ENCODE measurements around the gene EXOC3. TPM values are rescaled to one million over a fixed set of nuclear protein-coding genes. Genes with fewer than 3 reads are reported as not detected.
"Not testable (repeated sequence)": the region's sequence is repeated elsewhere in the genome, so short reads cannot be mapped to it uniquely, and the experiment has no call there.

Gene EXOC3
- total RNA-seq, result 10 to 100 TPM; 67.7 to 68.8 TPM

DNA sequence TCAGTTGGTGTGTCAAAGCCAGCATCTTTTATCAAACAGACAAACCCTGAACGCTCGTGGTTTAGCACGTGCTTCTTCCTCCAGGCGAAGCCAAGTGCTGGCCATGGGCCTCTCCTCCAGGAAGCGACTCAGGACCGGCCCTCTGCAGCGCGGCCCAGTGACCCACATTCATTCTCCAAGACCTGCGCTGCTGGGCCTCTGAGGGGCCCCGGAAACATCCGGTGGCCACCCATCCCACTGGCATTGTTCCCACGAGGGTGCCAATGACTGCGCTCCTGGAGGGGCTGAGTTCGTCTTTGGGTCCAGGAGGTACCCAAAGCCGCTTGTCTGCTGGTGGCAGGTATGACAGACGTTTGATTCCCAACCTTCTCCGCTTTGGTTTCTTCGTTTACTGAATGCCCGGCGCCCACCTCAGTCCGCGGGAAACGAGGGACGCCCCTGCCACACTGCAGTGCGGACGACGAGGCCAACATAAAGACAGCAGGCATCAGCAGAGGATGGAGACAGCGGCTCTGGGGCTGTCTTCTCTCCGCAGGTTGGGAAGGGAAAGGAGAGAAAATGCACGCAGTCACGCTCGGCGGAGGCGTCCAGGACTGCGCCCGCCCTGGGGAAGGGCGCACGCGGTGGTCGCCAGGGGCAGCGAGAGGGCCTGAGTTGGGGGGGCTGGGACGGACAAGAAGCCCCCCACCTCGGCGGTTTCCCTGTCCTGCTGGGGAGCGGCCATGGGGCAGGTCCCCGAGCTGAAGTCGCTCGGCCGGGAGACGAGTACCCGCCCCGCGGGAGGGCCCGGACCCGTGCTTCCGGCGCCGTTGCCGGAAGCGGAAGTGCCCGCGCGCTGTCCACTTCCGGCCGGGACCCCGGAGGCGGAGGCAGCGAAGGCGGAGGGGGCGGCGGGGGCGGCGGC, at the start of gene EXOC3:
Gene EXOC3 (plus strand): TSS at position 842 of the 904 bp plus-strand sequence. CDS start 3,030 bp downstream, outside the sequence.
- Mint-ChIP-seq H3K27me3 (no peaks in the 10 kb centered on the region), H3K4me3 (peak within 1 kb of the TSS; percentile 97), H3K36me3 (ENCODE audit: low read depth) (peaks cover 25% of the 10 kb centered on the region), H3K4me1 (peaks cover 33% of the 10 kb centered on the region), H3K9me3 (no peaks in the 10 kb centered on the region), H3K27ac (peak within 1 kb of the TSS; percentile 89)
- peak; percentile 80 for DNase-seq
- ChIA-PET CTCF (interaction anchor here (0.9 kb wide), 1 partner anchor 11 kb away, joined by 3 read pairs; no protein-coding TSS in a partner anchor), POLR2A (interaction anchor here (0.6 to 1.4 kb wide), 8 partner anchors 23 to 121 kb away, joined by 3 to 6 read pairs (median 3); partner anchors contain the start of gene AHRR)

DNA sequence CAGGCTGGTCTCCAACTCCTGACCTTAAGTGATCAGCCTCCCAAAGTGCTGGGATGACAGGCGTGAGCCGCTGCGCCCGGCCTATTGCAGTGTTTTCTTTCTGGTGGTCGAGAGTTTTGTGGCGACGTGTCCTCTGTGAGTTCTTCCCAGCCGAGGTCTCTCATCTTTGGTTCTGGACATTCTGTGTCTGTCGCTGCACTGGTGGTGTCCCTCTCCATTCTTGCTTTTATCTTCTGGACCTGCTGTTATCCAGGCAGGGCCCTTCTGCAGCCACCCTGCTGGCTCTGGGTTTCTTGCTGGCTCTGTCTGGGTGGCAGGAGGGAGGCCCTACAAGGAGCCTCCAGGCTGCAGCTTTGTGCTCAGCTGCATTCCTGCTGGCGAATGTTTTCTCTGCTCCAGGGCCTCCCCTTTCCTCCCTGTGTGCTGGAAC, 49.1 kb upstream of the EXOC3 start:
- Mint-ChIP-seq H3K4me3 (peak overlapping the region; percentile 58), H3K9me3 (no peaks in the 10 kb centered on the region), H3K27ac (peak overlapping the region; percentile 89), H3K27me3 (no peaks in the 10 kb centered on the region), H3K4me1 (peaks cover 37% of the 10 kb centered on the region), H3K36me3 (ENCODE audit: low read depth) (peaks cover 2% of the 10 kb centered on the region)
- ChIA-PET CTCF (interaction anchor here (1.5 to 2.2 kb wide), 2 partner anchors 15 to 53 kb away, joined by 4 to 6 read pairs; no protein-coding TSS in a partner anchor), POLR2A (interaction anchor here (0.9 to 2.6 kb wide), 8 partner anchors 15 to 175 kb away, joined by 4 to 25 read pairs (median 9); partner anchors contain the start of genes CCDC127, PDCD6 and SDHA)
- peak; percentile 18 for DNase-seq

DNA sequence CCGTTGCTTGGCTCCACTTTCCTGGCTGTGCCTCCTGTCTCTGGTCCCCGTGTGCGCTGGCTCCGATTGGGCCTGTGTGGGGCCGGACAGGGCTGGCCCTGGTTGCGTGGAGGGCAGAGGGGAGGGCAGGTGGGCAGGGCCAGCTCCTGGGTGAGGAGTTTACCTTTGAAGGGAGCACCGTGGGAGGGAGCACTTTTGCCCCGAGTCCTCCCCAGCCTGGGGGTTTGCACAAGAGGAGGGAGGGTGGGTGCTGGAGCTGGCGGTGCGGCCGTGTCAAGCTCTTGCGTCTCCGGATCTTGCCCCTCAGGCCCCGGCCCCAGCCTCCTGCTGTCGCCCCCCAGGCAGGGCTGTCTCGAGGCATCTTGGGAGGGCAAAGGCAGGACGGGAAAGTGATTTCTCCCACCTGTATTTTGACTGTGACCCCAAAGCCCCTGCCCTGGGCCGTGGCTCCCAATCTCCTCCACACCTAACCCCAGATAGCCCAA, 48.3 kb upstream of the EXOC3 start:
- DNase-seq, result peak; percentile 15
- H3K4me1 Mint-ChIP-seq, result peaks cover 43% of the 10 kb centered on the region

DNA sequence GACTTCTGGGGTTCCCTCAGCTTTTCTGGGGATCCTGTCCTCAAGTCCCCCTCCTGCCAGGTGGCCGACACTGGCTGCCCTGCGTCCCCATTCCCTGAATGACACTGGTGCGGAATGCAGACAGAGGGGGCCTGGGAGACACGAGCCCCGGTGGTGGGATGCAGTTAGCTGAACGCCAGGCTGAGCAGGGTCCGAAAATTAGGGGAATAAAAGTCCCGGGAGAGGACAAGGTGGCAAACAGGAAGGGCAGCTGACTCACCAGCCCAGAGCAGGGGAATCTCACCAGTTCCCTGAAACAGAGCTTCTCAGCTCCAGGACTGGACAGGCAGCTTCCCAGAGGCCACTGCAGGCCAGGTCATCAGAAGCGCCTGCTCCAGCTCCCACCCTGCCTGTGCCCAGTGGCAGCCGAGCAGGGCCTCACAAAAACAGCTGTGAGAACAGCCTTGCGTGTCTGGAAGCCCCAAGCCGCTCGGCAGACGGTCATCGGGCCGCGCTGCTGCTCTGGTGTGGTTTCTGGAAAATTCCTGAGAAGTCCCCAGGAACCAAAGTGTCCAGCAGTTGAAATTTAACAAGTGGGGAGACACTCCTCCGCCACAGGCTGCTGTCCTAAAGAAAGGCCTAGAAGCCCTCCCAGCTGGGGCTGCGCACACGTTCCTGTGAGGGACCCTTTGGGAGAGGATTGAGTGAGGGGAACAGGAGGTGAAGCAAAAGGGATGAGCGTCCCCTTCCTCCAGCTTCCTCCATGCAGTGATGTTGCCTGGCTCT, 47.6 kb upstream of the EXOC3 start:
- peaks cover 2% of the 10 kb centered on the region for H3K27me3 Mint-ChIP-seq
- peaks cover 7% of the 10 kb centered on the region for H3K36me3 Mint-ChIP-seq (ENCODE audit: low read depth)
- H3K9me3 Mint-ChIP-seq, result no peaks in the 10 kb centered on the region
- peaks cover 44% of the 10 kb centered on the region for H3K4me1 Mint-ChIP-seq
- H3K27ac Mint-ChIP-seq, result peak overlapping the region; percentile 5
- POLR2A ChIA-PET, result interaction anchor here (0.7 to 1.4 kb wide), 3 partner anchors 39 to 74 kb away, joined by 3 read pairs; no protein-coding TSS in a partner anchor
- CTCF ChIA-PET, result no interaction called here
- H3K4me3 Mint-ChIP-seq, result no peak overlapping the region
- DNase-seq, result peak; percentile 16

More for the DNA sequence above, 48.3 kb upstream of the EXOC3 start:
- ChIA-PET CTCF (no interaction called here), POLR2A (interaction anchor here (0.7 to 2.6 kb wide), 4 partner anchors 22 to 74 kb away, joined by 3 to 25 read pairs (median 3); no protein-coding TSS in a partner anchor)
- peaks cover 2% of the 10 kb centered on the region for H3K27me3 Mint-ChIP-seq
- no peak overlapping the region for H3K4me3 Mint-ChIP-seq
- H3K27ac Mint-ChIP-seq, result peak overlapping the region; percentile 5
- H3K36me3 Mint-ChIP-seq (ENCODE audit: low read depth), result peaks cover 2% of the 10 kb centered on the region
- no peaks in the 10 kb centered on the region for H3K9me3 Mint-ChIP-seq

DNA sequence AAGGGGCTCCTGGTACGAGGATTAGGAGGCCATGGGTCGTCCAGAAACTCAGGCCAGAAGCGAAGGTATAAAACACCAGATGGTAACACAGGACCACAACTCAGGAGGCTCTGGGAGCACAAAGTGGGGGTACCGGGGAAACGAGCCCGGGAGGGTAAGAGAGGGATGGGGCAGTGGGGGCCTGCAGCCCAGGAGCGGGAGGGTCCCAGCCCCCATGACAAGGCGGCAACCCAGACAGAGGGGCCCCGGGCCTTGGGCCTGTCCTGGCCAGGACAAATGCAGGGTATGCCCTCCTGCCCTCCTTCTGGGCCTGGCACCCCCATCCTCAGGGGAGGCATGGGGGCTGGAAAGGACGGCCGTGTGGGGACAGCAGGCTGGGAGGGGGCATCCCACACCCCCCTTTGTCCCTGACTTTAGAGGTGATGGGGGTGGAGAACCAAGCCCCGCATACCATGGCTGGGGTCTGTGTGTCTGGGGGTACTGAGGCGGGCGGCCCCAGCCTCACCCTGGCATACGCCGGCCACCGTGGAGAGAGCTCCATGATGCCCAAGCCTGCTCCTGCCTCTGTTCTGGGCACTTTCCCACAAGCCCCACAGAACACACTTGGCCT, 47.0 kb upstream of the EXOC3 start:
- Mint-ChIP-seq H3K4me3 (no peak overlapping the region), H3K36me3 (ENCODE audit: low read depth) (peaks cover 8% of the 10 kb centered on the region), H3K27me3 (peaks cover 2% of the 10 kb centered on the region), H3K9me3 (no peaks in the 10 kb centered on the region), H3K4me1 (peaks cover 41% of the 10 kb centered on the region), H3K27ac (no peak overlapping the region)
- ChIA-PET POLR2A (interaction anchor here (1.4 kb wide), 1 partner anchor 39 kb away, joined by 3 read pairs; no protein-coding TSS in a partner anchor), CTCF (no interaction called here)
- peak; percentile 30 for DNase-seq

DNA sequence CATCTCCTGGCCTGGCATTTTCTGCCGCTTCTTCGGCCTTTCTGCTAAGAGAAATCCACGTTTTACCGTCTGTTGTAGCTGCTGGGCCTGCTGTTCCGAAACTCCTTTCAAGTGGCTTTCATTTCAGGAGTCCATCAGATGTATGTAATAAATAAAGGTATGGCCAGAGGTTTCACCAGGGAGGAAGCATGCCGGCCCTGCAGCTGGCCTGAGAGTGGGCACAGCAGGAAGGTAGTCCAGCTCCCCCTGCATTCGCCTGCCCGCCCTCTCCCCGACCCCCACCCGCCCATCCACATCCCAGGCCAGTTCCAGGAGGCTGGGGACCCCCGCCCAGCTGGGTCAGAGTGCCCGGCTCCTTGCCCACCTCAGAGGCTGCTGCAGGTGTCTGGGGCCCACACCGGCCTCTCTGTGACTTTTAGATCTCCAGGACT, 46.4 kb upstream of the EXOC3 start:
- ChIA-PET CTCF (no interaction called here), POLR2A (no interaction called here)
- Mint-ChIP-seq H3K9me3 (no peaks in the 10 kb centered on the region), H3K27ac (no peak overlapping the region), H3K4me1 (peaks cover 42% of the 10 kb centered on the region), H3K36me3 (ENCODE audit: low read depth) (peaks cover 13% of the 10 kb centered on the region), H3K27me3 (peaks cover 2% of the 10 kb centered on the region), H3K4me3 (no peak overlapping the region)
- no peak for DNase-seq

DNA sequence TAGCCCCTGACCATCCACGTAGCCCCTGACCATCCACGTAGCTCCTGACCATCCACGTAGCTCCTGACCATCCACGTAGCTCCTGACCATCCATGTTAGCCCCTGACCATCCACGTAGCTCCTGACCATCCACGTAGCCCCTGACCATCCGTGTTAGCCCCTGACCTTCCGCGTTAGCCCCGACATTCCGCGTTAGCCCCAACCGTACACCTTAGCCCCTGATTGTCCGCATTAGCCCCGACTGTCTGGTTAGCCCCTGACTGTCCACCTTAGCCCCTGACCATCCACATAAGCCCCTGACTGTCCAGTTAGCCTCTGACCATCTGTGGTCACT, 44.9 kb upstream of the EXOC3 start:
- DNase-seq, CTCF ChIA-PET, H3K27me3 Mint-ChIP-seq, POLR2A ChIA-PET, H3K27ac Mint-ChIP-seq, H3K4me3 Mint-ChIP-seq, H3K9me3 Mint-ChIP-seq: not testable (repeated sequence)
- peaks cover 46% of the 10 kb centered on the region for H3K4me1 Mint-ChIP-seq
- peaks cover 22% of the 10 kb centered on the region for H3K36me3 Mint-ChIP-seq (ENCODE audit: low read depth)

DNA sequence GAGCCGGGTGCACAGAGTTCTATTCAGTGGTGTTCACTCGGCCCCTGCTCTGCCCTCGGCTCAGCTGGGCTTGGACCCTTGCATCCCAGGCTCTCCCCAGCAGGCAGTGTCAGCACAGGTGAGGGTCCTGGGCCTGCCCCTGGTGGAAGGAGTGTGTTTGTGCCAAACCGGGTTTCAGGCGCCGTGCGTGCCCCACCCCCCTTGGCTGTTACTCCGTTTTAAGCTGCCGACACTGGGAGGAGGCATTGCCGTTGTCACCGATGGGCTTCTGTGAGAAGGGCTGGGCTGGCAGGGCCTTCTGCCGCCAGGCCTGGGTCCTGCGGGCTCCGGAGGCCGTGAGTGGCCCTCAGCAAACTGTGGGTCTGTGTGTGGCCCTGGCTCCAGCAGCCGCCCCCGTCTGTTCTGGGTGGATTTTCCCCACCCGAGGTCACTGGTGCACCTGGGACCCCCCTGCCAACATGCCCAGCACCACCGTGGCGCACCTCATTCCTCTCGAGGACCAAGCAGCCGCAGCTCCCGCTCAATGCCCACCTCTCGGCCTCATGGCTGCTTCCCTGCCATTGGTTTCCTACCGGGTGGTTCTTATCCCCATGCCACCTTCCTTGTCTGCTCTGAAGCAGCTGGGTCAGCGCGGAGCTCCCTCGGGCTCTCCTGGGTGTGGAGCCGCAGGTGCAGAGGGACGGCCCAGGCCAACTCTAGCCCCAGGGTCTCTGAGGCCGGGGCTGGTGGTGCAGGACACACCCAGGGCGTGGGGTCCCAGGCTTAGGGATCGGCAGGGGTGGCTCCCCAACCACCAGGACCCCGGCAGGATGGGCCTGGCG, 44.3 kb upstream of the EXOC3 start:
- Mint-ChIP-seq H3K4me1 (peaks cover 42% of the 10 kb centered on the region), H3K9me3 (no peaks in the 10 kb centered on the region), H3K36me3 (ENCODE audit: low read depth) (peaks cover 22% of the 10 kb centered on the region), H3K27ac (no peak overlapping the region), H3K27me3 (peaks cover 2% of the 10 kb centered on the region), H3K4me3 (no peak overlapping the region)
- ChIA-PET POLR2A (interaction anchor here (1.0 to 1.4 kb wide), 3 partner anchors 22 to 78 kb away, joined by 3 to 4 read pairs (median 3); no protein-coding TSS in a partner anchor), CTCF (no interaction called here)
- peak; percentile 47 for DNase-seq

DNA sequence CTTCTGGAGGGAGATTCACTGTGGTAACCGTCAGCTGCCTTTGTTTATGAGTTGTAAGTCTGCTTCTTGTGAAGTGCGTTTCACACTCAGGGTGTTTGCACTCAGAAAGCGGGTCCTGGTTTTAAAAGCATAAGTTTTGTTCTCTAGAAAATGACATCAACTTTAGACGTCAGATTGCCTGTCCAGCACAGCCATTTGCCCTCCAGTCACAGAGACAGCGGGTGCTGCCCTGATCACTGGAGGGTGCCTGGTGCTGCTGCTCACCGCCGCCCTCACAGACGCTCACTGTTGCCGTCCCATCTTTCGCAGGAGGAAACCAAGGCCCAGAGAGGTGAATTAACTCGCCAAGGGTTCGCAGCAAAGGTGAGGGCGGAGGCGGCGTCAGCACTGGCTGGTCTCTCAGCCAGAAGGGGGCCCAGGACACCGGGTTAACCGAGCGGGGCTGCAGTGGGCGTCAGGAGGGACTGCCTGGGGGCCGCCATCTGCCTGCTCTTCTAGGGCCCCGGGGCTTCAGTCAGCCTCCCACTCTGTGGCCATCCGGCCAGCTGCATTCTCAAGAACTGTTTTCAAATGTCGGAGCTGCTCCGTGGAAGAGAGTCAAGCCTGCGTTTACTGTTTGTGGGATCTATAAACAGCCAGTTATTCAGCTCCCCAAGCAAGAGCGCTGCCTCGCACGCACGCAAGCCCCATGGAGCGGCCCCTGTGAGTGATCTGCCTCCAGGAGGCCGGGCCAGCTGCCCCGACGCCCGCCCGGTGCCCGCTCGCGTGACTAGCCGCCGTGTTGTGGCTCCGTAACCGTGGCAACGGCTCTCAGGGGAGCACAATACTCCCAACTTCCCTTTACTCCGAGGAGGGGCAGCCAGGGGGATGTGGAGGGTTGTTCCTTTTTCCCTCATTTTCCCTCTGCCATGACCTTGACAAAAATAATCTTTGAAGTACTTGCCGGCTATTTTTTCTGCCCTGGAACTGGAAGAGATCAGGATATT, 43.4 kb upstream of the EXOC3 start:
- H3K9me3 Mint-ChIP-seq, result no peaks in the 10 kb centered on the region
- H3K27me3 Mint-ChIP-seq, result peaks cover 2% of the 10 kb centered on the region
- POLR2A ChIA-PET, result interaction anchor here (1.0 to 1.4 kb wide), 3 partner anchors 23 to 79 kb away, joined by 3 to 4 read pairs (median 3); no protein-coding TSS in a partner anchor
- peaks cover 28% of the 10 kb centered on the region for H3K36me3 Mint-ChIP-seq (ENCODE audit: low read depth)
- peak overlapping the region; percentile 43 for H3K4me3 Mint-ChIP-seq
- DNase-seq, result peak; percentile 77
- CTCF ChIA-PET, result no interaction called here
- H3K4me1 Mint-ChIP-seq, result peaks cover 37% of the 10 kb centered on the region
- H3K27ac Mint-ChIP-seq, result peak overlapping the region; percentile 76

DNA sequence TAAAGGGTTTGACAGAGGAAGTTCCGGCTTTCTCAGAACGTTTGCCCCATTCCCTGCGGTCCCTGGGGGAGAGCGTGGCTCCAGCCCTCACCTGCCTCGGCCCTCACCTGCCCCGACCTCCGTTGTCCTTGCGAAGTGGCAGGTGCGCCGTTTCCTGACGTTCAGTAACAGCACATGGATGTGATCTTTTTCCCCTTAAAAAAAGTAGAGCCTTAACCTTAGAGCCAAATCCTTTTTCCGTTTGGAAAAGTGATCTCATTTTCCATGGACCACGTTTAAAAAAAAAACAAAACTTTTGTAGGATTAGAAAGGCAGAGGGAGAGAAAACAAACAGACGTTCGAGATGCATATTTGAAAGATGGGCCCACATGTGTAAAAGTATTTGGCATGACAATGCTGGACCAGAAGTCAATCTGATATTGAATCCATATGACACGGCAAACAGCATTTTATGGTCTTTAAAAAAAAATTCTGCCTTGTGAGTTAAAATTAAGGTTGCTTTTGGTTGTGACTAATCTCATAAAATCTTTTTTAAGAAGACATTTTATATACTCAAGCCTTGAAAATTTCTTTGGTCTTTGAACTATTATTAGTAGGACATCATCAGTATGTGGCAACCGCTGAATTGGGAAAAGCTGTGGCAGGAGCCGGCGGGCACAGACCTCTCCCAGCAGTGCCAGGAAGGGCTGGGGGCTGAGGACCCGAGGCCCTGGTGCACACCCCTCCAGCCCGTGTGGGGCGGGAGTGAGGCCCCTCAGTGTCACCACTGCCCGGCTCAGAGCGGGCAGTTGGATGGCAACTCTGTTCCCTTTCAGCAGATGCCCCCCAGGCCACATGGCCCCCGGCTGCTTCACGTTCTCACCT, 42.5 kb upstream of the EXOC3 start:
- DNase-seq, result no peak
- no peaks in the 10 kb centered on the region for H3K9me3 Mint-ChIP-seq
- H3K27me3 Mint-ChIP-seq, result peaks cover 2% of the 10 kb centered on the region
- ChIA-PET CTCF (no interaction called here), POLR2A (interaction anchor here (1.2 kb wide), 1 partner anchor 24 kb away, joined by 3 read pairs; no protein-coding TSS in a partner anchor)
- H3K4me3 Mint-ChIP-seq, result peak overlapping the region; percentile 43
- H3K4me1 Mint-ChIP-seq, result peaks cover 33% of the 10 kb centered on the region
- H3K36me3 Mint-ChIP-seq (ENCODE audit: low read depth), result peaks cover 28% of the 10 kb centered on the region
- H3K27ac Mint-ChIP-seq, result peak overlapping the region; percentile 76

Measured in activated CD4-positive, alpha-beta memory T cell treated with anti-CD3 and anti-CD28 coated beads, Interleukin-2, amount 10 ng/mL, durations not matched to agents 7 days and 5 days (primary cell).